KMS-11 (cell line): Measurements from ENCODE around the gene TMEM114.

ENCODE experiments used
- H2AFZ ChIP-seq: fragments of 200-600 bp; sonication (generic); 2 replicates; pipeline ENCODE4 v1.6.1; 2016; ENCODE audit warnings: antibody characterized with exemption, mixed run types, low read depth
- H3K27ac ChIP-seq: fragments of 200-600 bp; sonication (generic); 2 replicates; pipeline ENCODE4 v1.6.1; 2016; ENCODE audit warnings: mild to moderate bottlenecking, mixed run types
- H3K27me3 ChIP-seq: fragments of 200-600 bp; sonication (generic); 2 replicates; pipeline ENCODE4 v1.6.1; 2017; ENCODE audit warnings: mild to moderate bottlenecking, low read depth, mixed run types, moderate library complexity; ENCODE audit not compliant: insufficient read depth
- H3K36me3 ChIP-seq: fragments of 200-600 bp; sonication (generic); 2 replicates; pipeline ENCODE4 v1.6.1; 2017; ENCODE audit warnings: mild to moderate bottlenecking, mixed run types; ENCODE audit not compliant: insufficient read depth
- H3K4me1 ChIP-seq: fragments of 200-600 bp; sonication (generic); 2 replicates; pipeline ENCODE4 v1.6.1; 2016; ENCODE audit warnings: mild to moderate bottlenecking, low read depth, mixed run types; ENCODE audit not compliant: poor library complexity, severe bottlenecking
- H3K4me2 ChIP-seq: fragments of 200-600 bp; sonication (generic); 2 replicates; pipeline ENCODE4 v1.7.0; 2016; ENCODE audit warnings: mild to moderate bottlenecking, mixed run types
- H3K4me3 ChIP-seq: fragments of 200-600 bp; sonication (generic); IDR thresholded peaks from 2 replicates; pipeline ENCODE4 v1.6.1; 2017; ENCODE audit warnings: low read depth, low read length, mixed read lengths; ENCODE audit not compliant: insufficient read depth
- H3K79me2 ChIP-seq: fragments of 200-600 bp; sonication (generic); 2 replicates; pipeline ENCODE4 v1.6.1; 2016; ENCODE audit warnings: low read depth, mixed run types; ENCODE audit not compliant: insufficient read depth
- H3K9ac ChIP-seq: fragments of 200-600 bp; sonication (generic); 2 replicates; pipeline ENCODE4 v1.6.1; 2016; ENCODE audit warnings: mild to moderate bottlenecking, mixed run types
- H4K20me1 ChIP-seq: fragments of 200-600 bp; sonication (generic); 2 replicates; pipeline ENCODE4 v1.6.1; 2016; ENCODE audit warnings: mild to moderate bottlenecking, mixed run types; ENCODE audit not compliant: insufficient read depth
- TF ChIP-seq, protein P1 (sequence below): fragments of 200-600 bp; sonication (generic); conservative IDR thresholded peaks from 2 replicates; pipeline ENCODE4 v1.6.1; 2017; ENCODE audit warnings: low read depth, mild to moderate bottlenecking, antibody characterized with exemption, low read length, moderate library complexity, mixed read lengths

The TMEM114 gene

DNA sequence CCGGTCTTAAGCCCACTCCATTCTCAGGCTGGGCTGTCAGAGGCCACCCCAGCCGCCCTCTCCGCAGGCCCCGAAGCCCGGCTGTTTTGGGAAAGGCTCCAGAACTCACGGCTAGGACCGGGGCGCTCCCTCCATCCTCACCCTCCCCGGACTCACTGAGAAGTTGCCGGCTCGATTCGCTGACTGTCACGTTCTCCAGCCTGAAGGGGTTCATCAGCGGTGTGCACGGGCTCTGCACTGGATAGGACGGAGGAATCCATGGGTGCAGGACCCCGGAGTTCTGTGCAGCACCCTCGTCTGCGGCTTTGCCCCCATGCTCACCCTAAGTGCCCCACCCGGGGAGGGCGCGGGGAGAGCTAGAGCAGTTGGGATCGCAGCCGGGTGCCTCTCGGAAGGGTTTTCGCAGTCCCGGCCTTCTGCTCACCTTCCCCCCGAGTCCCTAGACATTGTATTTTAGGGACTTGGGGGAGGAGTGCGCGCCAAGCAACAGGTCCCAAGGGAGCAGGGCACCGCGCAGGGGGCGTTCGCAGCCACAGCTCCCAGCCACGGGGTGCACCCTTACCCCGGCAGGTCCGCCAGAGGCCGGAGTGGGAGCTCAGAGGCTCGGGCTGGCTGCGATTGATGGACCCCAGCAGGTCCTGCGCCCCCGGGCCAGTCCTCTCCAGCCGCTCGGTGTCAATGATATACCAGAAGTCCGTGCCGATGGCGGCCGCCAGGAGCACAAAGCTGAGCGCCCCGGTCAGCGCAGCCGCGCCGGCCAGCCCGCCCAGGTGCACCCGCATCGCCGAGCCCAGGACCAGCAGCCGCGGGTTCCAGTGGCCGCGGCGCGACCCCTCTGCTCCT lies 1.0 kb downstream of the TMEM114 start:
- no peaks in the 10 kb centered on the region for H3K79me2 ChIP-seq
- no peaks in the 10 kb centered on the region for H3K36me3 ChIP-seq
- no peak overlapping the region for H3K4me3 ChIP-seq
- no peaks in the 10 kb centered on the region for H3K4me1 ChIP-seq
- no peak overlapping the region for H2AFZ ChIP-seq
- no peak overlapping the region for H3K4me2 ChIP-seq
- no peak overlapping the region for H3K9ac ChIP-seq
- H3K27me3 ChIP-seq: no peaks in the 10 kb centered on the region
- TF ChIP-seq, protein P1, sequence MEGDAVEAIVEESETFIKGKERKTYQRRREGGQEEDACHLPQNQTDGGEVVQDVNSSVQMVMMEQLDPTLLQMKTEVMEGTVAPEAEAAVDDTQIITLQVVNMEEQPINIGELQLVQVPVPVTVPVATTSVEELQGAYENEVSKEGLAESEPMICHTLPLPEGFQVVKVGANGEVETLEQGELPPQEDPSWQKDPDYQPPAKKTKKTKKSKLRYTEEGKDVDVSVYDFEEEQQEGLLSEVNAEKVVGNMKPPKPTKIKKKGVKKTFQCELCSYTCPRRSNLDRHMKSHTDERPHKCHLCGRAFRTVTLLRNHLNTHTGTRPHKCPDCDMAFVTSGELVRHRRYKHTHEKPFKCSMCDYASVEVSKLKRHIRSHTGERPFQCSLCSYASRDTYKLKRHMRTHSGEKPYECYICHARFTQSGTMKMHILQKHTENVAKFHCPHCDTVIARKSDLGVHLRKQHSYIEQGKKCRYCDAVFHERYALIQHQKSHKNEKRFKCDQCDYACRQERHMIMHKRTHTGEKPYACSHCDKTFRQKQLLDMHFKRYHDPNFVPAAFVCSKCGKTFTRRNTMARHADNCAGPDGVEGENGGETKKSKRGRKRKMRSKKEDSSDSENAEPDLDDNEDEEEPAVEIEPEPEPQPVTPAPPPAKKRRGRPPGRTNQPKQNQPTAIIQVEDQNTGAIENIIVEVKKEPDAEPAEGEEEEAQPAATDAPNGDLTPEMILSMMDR: no peak
- no peaks in the 10 kb centered on the region for H4K20me1 ChIP-seq
- no peak overlapping the region for H3K27ac ChIP-seq

- H3K36me3 ChIP-seq: no peaks in the 10 kb centered on the region
These were observed 1.6 kb downstream of the TMEM114 start for GRCh38 chr16:8588682-8589056.

DNA sequence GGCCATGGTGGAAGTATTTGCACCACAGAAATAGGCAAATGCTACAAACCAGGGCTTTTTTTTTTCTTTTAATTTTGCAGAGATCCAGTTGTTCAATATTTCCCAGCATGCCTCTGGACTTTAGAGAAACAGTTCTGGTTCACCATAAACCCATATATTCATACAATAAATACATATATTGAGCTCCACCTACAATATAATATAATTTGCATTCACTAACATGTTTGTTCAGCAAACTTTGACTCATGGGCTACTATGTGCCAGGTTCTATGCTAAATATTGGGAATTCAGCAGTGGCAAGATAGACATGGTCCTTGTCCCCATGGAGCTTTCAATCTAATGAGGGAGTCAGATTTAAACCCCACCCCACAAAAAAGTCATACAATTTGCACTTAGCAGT lies 3.2 kb downstream of the TMEM114 start:
- no peaks in the 10 kb centered on the region for H4K20me1 ChIP-seq
- no peak overlapping the region for H3K27ac ChIP-seq
- no peak overlapping the region for H3K9ac ChIP-seq
- no peaks in the 10 kb centered on the region for H3K4me1 ChIP-seq
- H3K27me3 ChIP-seq: no peaks in the 10 kb centered on the region
- H3K4me2 ChIP-seq: no peak overlapping the region
- H2AFZ ChIP-seq: no peak overlapping the region
- no peaks in the 10 kb centered on the region for H3K36me3 ChIP-seq
- H3K79me2 ChIP-seq: no peaks in the 10 kb centered on the region
- no peak overlapping the region for H3K4me3 ChIP-seq
- TF ChIP-seq, protein P1: no peak

More at GRCh38 chr16:8588682-8589056, 1.6 kb downstream of the TMEM114 start:
- H3K27ac ChIP-seq: no peak overlapping the region
- no peak overlapping the region for H2AFZ ChIP-seq
- no peak overlapping the region for H3K4me2 ChIP-seq
- no peaks in the 10 kb centered on the region for H4K20me1 ChIP-seq
- no peak overlapping the region for H3K9ac ChIP-seq
- no peaks in the 10 kb centered on the region for H3K27me3 ChIP-seq
- H3K79me2 ChIP-seq: no peaks in the 10 kb centered on the region
- H3K4me3 ChIP-seq: no peak overlapping the region
- TF ChIP-seq, protein P1: no peak
- no peaks in the 10 kb centered on the region for H3K4me1 ChIP-seq

DNA sequence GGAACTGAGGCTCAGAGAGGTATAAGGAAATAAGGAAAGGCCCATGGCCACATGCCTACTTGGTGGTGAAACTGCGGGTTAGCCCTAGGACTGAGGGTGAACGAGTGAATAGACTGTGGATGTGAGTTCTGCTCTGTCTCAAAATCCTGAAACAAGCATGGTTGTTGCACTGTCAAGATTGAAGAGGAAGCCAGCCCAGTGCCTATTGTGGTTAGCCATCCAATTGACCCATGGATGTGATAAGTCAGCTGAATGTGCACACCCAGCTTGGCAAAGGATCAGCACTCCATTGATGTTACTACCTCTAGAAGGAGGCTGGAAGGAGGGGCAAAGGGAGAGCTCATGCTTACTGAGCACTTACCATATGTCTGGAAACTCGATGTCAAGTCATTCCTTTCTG lies 4.5 kb downstream of the TMEM114 start:
- TF ChIP-seq, protein P1: no peak
- Histone ChIP-seq H3K4me2 (no peak overlapping the region), H3K79me2 (no peaks in the 10 kb centered on the region), H3K9ac (no peak overlapping the region), H3K27me3 (no peaks in the 10 kb centered on the region), H4K20me1 (no peaks in the 10 kb centered on the region), H3K4me3 (no peak overlapping the region), H3K4me1 (no peaks in the 10 kb centered on the region), H3K36me3 (no peaks in the 10 kb centered on the region), H3K27ac (no peak overlapping the region), H2AFZ (no peak overlapping the region)
